ENCODE results near the gene BTBD2.

- TF ChIP-seq CTCF (IDR thresholded peaks at IDR 0.05) (no peak), POLR2A (IDR thresholded peaks at IDR 0.05) (no peak)
Observed at GRCh38 chr19:1953037-1953436, 62.5 kb downstream of the BTBD2 start.

Measured in lower leg skin (tissue), 3 donors.